IMR-90 (cell line): ENCODE results near the gene LARP1.
"Not testable (repeated sequence)": the region's sequence is repeated elsewhere in the genome, so short reads cannot be mapped to it uniquely, and the experiment has no call there.

ENCODE experiments used
- CEBPB ChIP-seq: IDR thresholded peaks from 2 replicates; pipeline ENCODE4 v1.6.1; 2012; ENCODE audit warnings: low read depth, low read length, improper control_type of control experiment
- CTCF ChIP-seq: conservative IDR thresholded peaks from 2 replicates; pipeline ENCODE4 v1.5.1; 2012; ENCODE audit warnings: mild to moderate bottlenecking, low read depth, low read length, improper control_type of control experiment
- ELK1 ChIP-seq: fragments of 150-350 bp; IDR thresholded peaks from 2 replicates; pipeline ENCODE4 v1.6.1; 2016; ENCODE audit warnings: low read depth, mild to moderate bottlenecking, low read length, moderate library complexity, borderline replicate concordance
- POLR2A ChIP-seq: IDR thresholded peaks from 2 replicates; pipeline ENCODE4 v1.6.1; 2012; ENCODE audit warnings: mild to moderate bottlenecking, low read depth, low read length

- TF ChIP-seq POLR2A, CTCF, ELK1, CEBPB: not testable (repeated sequence)
Observed at GRCh38 chr5:154730761-154731160, 24.4 kb upstream of the LARP1 start.
